Astrocyte (in vitro differentiated cells and primary cell): Measurements from ENCODE around the gene PLXND1.

Experiments
- EZH2 ChIP-seq: IDR thresholded peaks from 2 replicates; pipeline ENCODE4 v1.6.1; 2012; ENCODE audit warnings: mild to moderate bottlenecking, low read length, inconsistent platforms; ENCODE audit not compliant: insufficient read depth
- TF ChIP-seq, protein P1 (sequence below): IDR thresholded peaks from 2 replicates; pipeline ENCODE4 v1.5.1; 2011; ENCODE audit warnings: low read depth, mild to moderate bottlenecking, inconsistent platforms, low read length, moderate library complexity; ENCODE audit not compliant: insufficient read depth

DNA sequence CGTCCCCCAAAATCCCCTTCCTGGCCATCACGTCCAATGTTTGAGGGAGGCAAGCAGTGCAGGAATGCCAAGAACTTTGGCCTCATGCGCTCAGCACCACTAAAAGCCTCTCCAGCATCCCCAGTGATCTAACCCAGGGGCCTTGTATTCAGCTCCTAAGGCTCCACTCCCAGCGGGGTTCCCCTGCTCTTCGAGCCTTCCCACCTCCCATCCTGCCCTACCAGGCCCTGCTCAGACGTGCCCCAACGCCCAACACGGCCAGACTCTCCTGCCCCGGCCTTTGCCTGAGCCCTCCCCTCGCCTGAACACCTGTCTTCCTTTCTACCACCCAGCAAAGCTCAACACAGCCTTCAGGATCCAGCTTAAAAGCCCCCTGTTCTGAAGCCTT, 30.5 kb downstream of the PLXND1 start:
- TF ChIP-seq, protein P1, sequence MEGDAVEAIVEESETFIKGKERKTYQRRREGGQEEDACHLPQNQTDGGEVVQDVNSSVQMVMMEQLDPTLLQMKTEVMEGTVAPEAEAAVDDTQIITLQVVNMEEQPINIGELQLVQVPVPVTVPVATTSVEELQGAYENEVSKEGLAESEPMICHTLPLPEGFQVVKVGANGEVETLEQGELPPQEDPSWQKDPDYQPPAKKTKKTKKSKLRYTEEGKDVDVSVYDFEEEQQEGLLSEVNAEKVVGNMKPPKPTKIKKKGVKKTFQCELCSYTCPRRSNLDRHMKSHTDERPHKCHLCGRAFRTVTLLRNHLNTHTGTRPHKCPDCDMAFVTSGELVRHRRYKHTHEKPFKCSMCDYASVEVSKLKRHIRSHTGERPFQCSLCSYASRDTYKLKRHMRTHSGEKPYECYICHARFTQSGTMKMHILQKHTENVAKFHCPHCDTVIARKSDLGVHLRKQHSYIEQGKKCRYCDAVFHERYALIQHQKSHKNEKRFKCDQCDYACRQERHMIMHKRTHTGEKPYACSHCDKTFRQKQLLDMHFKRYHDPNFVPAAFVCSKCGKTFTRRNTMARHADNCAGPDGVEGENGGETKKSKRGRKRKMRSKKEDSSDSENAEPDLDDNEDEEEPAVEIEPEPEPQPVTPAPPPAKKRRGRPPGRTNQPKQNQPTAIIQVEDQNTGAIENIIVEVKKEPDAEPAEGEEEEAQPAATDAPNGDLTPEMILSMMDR, result no peak
- no peak for TF ChIP-seq EZH2
